OCI-LY7 (cell line): ENCODE data around the gene PLA2G12A. TPM values are rescaled to one million over a fixed set of nuclear protein-coding genes. Genes with fewer than 3 reads are reported as not detected.

Experiments
- Bru-seq: library from RNA; stranded (reverse); fragments of 400-500 nt; gene quantifications from one replicate; lab custom pipeline; 2021; lab: Mats Ljungman, UMichigan
- BruChase-seq, 2 experiments: library from RNA; stranded (reverse); fragments of 400-500 nt; gene quantifications; one replicate each; lab custom pipeline; 2021; lab: Mats Ljungman, UMichigan
- BruUV-seq: library from RNA; stranded (reverse); fragments of 400-500 nt; replicated peaks from 2 replicates; lab custom pipeline; 2021; lab: Mats Ljungman, UMichigan
- CTCF ChIA-PET: fragments of 300-600 bp; sonication (Branson Sonifier 250); formaldehyde crosslinking; loops from one replicate; lab custom pipeline; 2022; ENCODE audit warnings: antibody characterized with exemption; ENCODE audit not compliant: unreplicated experiment; lab: Charles Lee
- POLR2A ChIA-PET: fragments of 300-600 bp; sonication (Branson Sonifier 250); formaldehyde crosslinking; loops from one replicate; lab custom pipeline; 2022; ENCODE audit warnings: antibody characterized with exemption; lab: Charles Lee
- DNase-seq: peaks from one replicate; pipeline ENCODE4 v3.0.0-alpha.2; 2015; ENCODE audit warnings: low spot score
- H2AFZ ChIP-seq: fragments of 200-600 bp; sonication (generic), shearing (Covaris generic); 2 replicates; pipeline ENCODE4 v1.6.1; 2014; ENCODE audit warnings: mild to moderate bottlenecking, antibody characterized with exemption, low read length, moderate library complexity
- H3K27ac ChIP-seq: fragments of 200-600 bp; sonication (generic); 2 replicates; pipeline ENCODE4 v1.5.1; 2014; ENCODE audit warnings: mixed run types, low read depth, mild to moderate bottlenecking, moderate library complexity, low read length, inconsistent platforms; ENCODE audit not compliant: poor library complexity, severe bottlenecking
- H3K36me3 ChIP-seq: fragments of 200-600 bp; sonication (generic); 2 replicates; pipeline ENCODE4 v1.6.1; 2014; ENCODE audit warnings: mild to moderate bottlenecking, antibody characterized with exemption, low read length, moderate library complexity, mixed read lengths; ENCODE audit not compliant: insufficient read depth
- H3K4me1 ChIP-seq: fragments of 200-600 bp; sonication (generic); 2 replicates; pipeline ENCODE4 v1.5.1; 2014; ENCODE audit warnings: mild to moderate bottlenecking, low read length; ENCODE audit not compliant: insufficient read depth, poor library complexity, severe bottlenecking
- H3K4me2 ChIP-seq: fragments of 200-600 bp; sonication (generic); 2 replicates; pipeline ENCODE4 v1.6.1; 2014; ENCODE audit warnings: mild to moderate bottlenecking, low read length
- H3K4me3 ChIP-seq: fragments of 200-600 bp; sonication (generic); 2 replicates; pipeline ENCODE4 v1.5.1; 2014; ENCODE audit warnings: mild to moderate bottlenecking, low read depth, low read length; ENCODE audit not compliant: poor library complexity, severe bottlenecking
- H3K79me2 ChIP-seq: fragments of 200-600 bp; sonication (generic); 2 replicates; pipeline ENCODE4 v1.6.1; 2016; ENCODE audit warnings: low read depth, mild to moderate bottlenecking, low read length, moderate library complexity, mixed read lengths; ENCODE audit not compliant: insufficient read depth
- H3K9me2 ChIP-seq: fragments of 200-600 bp; sonication (generic); 2 replicates; pipeline ENCODE4 v1.6.1; 2016; ENCODE audit warnings: mild to moderate bottlenecking, low read length, mixed read lengths; ENCODE audit not compliant: insufficient read depth
- H3K9me3 ChIP-seq: fragments of 200-600 bp; sonication (generic); 2 replicates; pipeline ENCODE4 v1.6.1; 2014; ENCODE audit warnings: mild to moderate bottlenecking, mixed run types, low read length, mixed read lengths
- H4K20me1 ChIP-seq: fragments of 200-600 bp; sonication (generic); 2 replicates; pipeline ENCODE4 v1.6.1; 2014; ENCODE audit warnings: mild to moderate bottlenecking, antibody characterized with exemption, low read length, moderate library complexity, mixed read lengths; ENCODE audit not compliant: insufficient read depth
- CTCF ChIP-seq: fragments of 200-600 bp; sonication (generic); conservative IDR thresholded peaks from 2 replicates; pipeline ENCODE4 v1.5.1; 2014; ENCODE audit warnings: mild to moderate bottlenecking, antibody characterized with exemption, low read length, moderate library complexity, mixed read lengths
- EZH2phosphoT487 ChIP-seq: fragments of 200-600 bp; sonication (generic); IDR thresholded peaks from 2 replicates; pipeline ENCODE4 v1.6.1; 2018; ENCODE audit warnings: low read depth, borderline replicate concordance, mild to moderate bottlenecking, mixed run types, antibody characterized with exemption, low read length, moderate library complexity, mixed read lengths
- intact Hi-C: fragments of 100-400 bp; cut with micrococcal nuclease; formaldehyde crosslinking; loops from one replicate; pipeline ENCODE4 v1.10.0; 2022; ENCODE audit not compliant: unreplicated experiment
- long read RNA-seq: library from polyadenylated mRNA; stranded (forward); transcript quantifications from one replicate; pipeline ENCODE4 v2.0.0, GENCODE V29; 2022
- total RNA-seq, 2 experiments: library from RNA; depleted of rRNA in 1 of 2; stranded (reverse); fragments of >200 nt in 1 of 2; shearing (Covaris generic) in 1 of 2; gene quantifications; 2 replicates each; pipeline ENCODE4 v1.2.3, GENCODE V29; 2014 to 2022

Gene PLA2G12A
- total RNA-seq (2014; rRNA removed; shearing (Covaris generic)) (9.0 and 18.1 TPM in 2 replicates), total RNA-seq (2022) (31.4 and 35.9 TPM in 2 replicates), Bru-seq, nascent RNA (percentile 81 among the genes with signal in this experiment), BruChase-seq, experiment 1, labeled RNA remaining after a 6-hour chase (percentile 90 among the genes with signal in this experiment), BruChase-seq, experiment 2, labeled RNA remaining after a 2-hour chase (percentile 91 among the genes with signal in this experiment)
- long read RNA-seq, full-length matches to known transcripts: 50 of 54 reads
- long read RNA-seq, partial matches to known transcripts: 0 of 54 reads
- long read RNA-seq, other reads (novel, unspliced or antisense): 4 of 54 reads

- H3K4me2 ChIP-seq: peak within 1 kb of the TSS; percentile 88
- CTCF ChIA-PET: no interaction called here
- H3K9me2 ChIP-seq: no peaks in the 10 kb centered on the region
- no peak within 1 kb of the TSS for H3K27ac ChIP-seq
- peaks cover 14% of the 10 kb centered on the region for H3K36me3 ChIP-seq
- intact Hi-C loops: loop anchor here (2.0 to 5.0 kb wide), 3 partner anchors 27 to 298 kb away; partner anchors contain the start of genes CASP6, GAR1 and SEC24B
- peaks cover 21% of the 10 kb centered on the region for H3K4me1 ChIP-seq
- peak within 1 kb of the TSS; percentile 79 for H3K4me3 ChIP-seq
- BruUV-seq: no TSS peak
- H2AFZ ChIP-seq: peak within 1 kb of the TSS; percentile 94
- peak; percentile 85 for DNase-seq
- H3K79me2 ChIP-seq: peaks cover 20% of the 10 kb centered on the region; the same call in 1 of the 2 replicates
- no peaks in the 10 kb centered on the region for H4K20me1 ChIP-seq
- H3K9me3 ChIP-seq: no peaks in the 10 kb centered on the region
- POLR2A ChIA-PET: interaction anchor here (0.6 to 1.4 kb wide), 6 partner anchors 26 to 1164 kb away, joined by 3 to 4 read pairs (median 3); partner anchors contain the start of genes CASP6 and ELOVL6
- TF ChIP-seq CTCF (no peak), EZH2phosphoT487 (no peak)
These were observed at the start of gene PLA2G12A for GRCh38 chr4:109729718-109730618. Gene PLA2G12A (minus strand): TSS chr4:109730070. CDS start chr4:109729809, 261 bp downstream.

GRCh38 chr4:109764789-109765402, 35.0 kb upstream of the PLA2G12A start:
- BruUV-seq: no TSS peak
- DNase-seq: no peak
- POLR2A ChIA-PET: no interaction called here
- no peaks in the 10 kb centered on the region for H4K20me1 ChIP-seq
- no peaks in the 10 kb centered on the region for H3K4me1 ChIP-seq
- H3K9me2 ChIP-seq: no peaks in the 10 kb centered on the region
- H3K27ac ChIP-seq: no peak overlapping the region
- CTCF ChIA-PET: no interaction called here
- no peaks in the 10 kb centered on the region for H3K79me2 ChIP-seq
- intact Hi-C loops: no loop called here
- no peak overlapping the region for H3K4me2 ChIP-seq
- H3K9me3 ChIP-seq: no peaks in the 10 kb centered on the region
- no peak overlapping the region for H3K4me3 ChIP-seq
- no peak for TF ChIP-seq EZH2phosphoT487
- H2AFZ ChIP-seq: no peak overlapping the region
- H3K36me3 ChIP-seq: no peaks in the 10 kb centered on the region

GRCh38 chr4:109764376-109764775, 34.5 kb upstream of the PLA2G12A start:
- Histone ChIP-seq H3K36me3 (no peaks in the 10 kb centered on the region), H3K79me2 (no peaks in the 10 kb centered on the region), H3K9me2 (no peaks in the 10 kb centered on the region), H4K20me1 (no peaks in the 10 kb centered on the region), H3K27ac (no peak overlapping the region), H2AFZ (no peak overlapping the region), H3K4me2 (no peak overlapping the region), H3K9me3 (no peaks in the 10 kb centered on the region), H3K4me3 (no peak overlapping the region), H3K4me1 (no peaks in the 10 kb centered on the region)
- CTCF ChIA-PET: no interaction called here
- POLR2A ChIA-PET: interaction anchor here (0.6 to 0.8 kb wide), 2 partner anchors 17 to 19 kb away, joined by 3 to 4 read pairs; no protein-coding TSS in a partner anchor
- DNase-seq: no peak
- no TSS peak for BruUV-seq
- TF ChIP-seq EZH2phosphoT487 (no peak), CTCF (no peak)
- intact Hi-C loops: no loop called here
